SK-N-SH (cell line): ENCODE data around the gene DGKH. TPM values are rescaled to one million over a fixed set of nuclear protein-coding genes. Genes with fewer than 3 reads are reported as not detected.

ENCODE experiments used
- CTCF ChIA-PET: fragments of 300-600, 350-600 bp; formaldehyde crosslinking; extraction: SDS; loops from one replicate; lab custom pipeline; 2021; lab: Yijun Ruan, JAX
- POLR2A ChIA-PET: fragments of 350-600 bp; sonication (Branson Sonifier 250); formaldehyde crosslinking; extraction: SDS; loops from one replicate; lab custom pipeline; 2020; ENCODE audit warnings: antibody characterized with exemption, inconsistent platforms; lab: Yijun Ruan, JAX
- DNase-seq: peaks from one replicate; pipeline ENCODE4 v3.0.0; 2012
- H2AFZ ChIP-seq: fragments of 200-600 bp; sonication (generic); 2 replicates; pipeline ENCODE4 v1.8.1; 2016; ENCODE audit warnings: antibody characterized with exemption, mild to moderate bottlenecking, low read depth
- H3F3A ChIP-seq: fragments of 200-600 bp; sonication (generic); replicated peaks from 2 replicates; pipeline ENCODE3; 2016; ENCODE audit warnings: antibody characterized with exemption, mild to moderate bottlenecking; ENCODE audit not compliant: insufficient read depth
- H3K27ac ChIP-seq, 2 experiments: fragments of 200-500 bp in 1 of 2; fragments of 200-600 bp in 1 of 2; sonication (Bioruptor generic) in 1 of 2; sonication (generic), shearing (Covaris generic) in 1 of 2; 2 replicates each; pipeline versions ENCODE4 v1.5.1 to v1.6.1; 2014 to 2016; ENCODE audit warnings: low read depth in 2 of 2, inconsistent platforms in 1 of 2, low read length in 1 of 2, mild to moderate bottlenecking in 1 of 2, mixed read lengths in 1 of 2
- H3K27me3 ChIP-seq: fragments of 200-600 bp; sonication (generic), shearing (Covaris generic); 2 replicates; pipeline ENCODE4 v1.6.1; 2016; ENCODE audit warnings: mixed run types; ENCODE audit not compliant: insufficient read depth
- H3K36me3 ChIP-seq, 2 experiments: fragments of 200-500 bp in 1 of 2; fragments of 200-600 bp in 1 of 2; sonication (Bioruptor generic) in 1 of 2; sonication (generic) in 1 of 2; replicated peaks in 1 of 2; 2 replicates each; pipeline versions ENCODE3 to v1.5.1; 2014 to 2016; ENCODE audit warnings: low read length in 1 of 2, mild to moderate bottlenecking in 1 of 2; ENCODE audit not compliant: insufficient read depth in 2 of 2, control insufficient read depth in 1 of 2
- H3K4me1 ChIP-seq, 2 experiments: fragments of 200-500 bp in 1 of 2; fragments of 200-600 bp in 1 of 2; sonication (Bioruptor generic) in 1 of 2; sonication (generic), shearing (Covaris generic) in 1 of 2; 2 replicates each; pipeline versions ENCODE4 v1.5.1 to v1.6.1; 2014 to 2016; ENCODE audit warnings: low read depth in 1 of 2, low read length in 1 of 2, mixed run types in 1 of 2; ENCODE audit not compliant: insufficient read depth in 2 of 2, control insufficient read depth in 1 of 2
- H3K4me2 ChIP-seq: fragments of 200-600 bp; sonication (generic), shearing (Covaris generic); 2 replicates; pipeline ENCODE4 v1.6.1; 2017; ENCODE audit warnings: mixed run types
- H3K4me3 ChIP-seq, 2 experiments: fragments of 200-500 bp in 1 of 2; fragments of 200-600 bp in 1 of 2; sonication (Bioruptor generic) in 1 of 2; sonication (generic), shearing (Covaris generic) in 1 of 2; 2 replicates each; pipeline versions ENCODE4 v1.5.1 to v1.8.1; 2014 to 2016; ENCODE audit warnings: low read depth in 2 of 2, inconsistent platforms in 1 of 2, low read length in 1 of 2, mild to moderate bottlenecking in 1 of 2, mixed read lengths in 1 of 2, moderate library complexity in 1 of 2
- H3K79me2 ChIP-seq: fragments of 200-600 bp; sonication (generic); 2 replicates; pipeline ENCODE4 v1.8.1; 2017; ENCODE audit warnings: mild to moderate bottlenecking; ENCODE audit not compliant: insufficient read depth
- H3K9ac ChIP-seq: fragments of 200-600 bp; sonication (generic); 2 replicates; pipeline ENCODE4 v1.6.1; 2017; ENCODE audit warnings: mixed run types
- H3K9me2 ChIP-seq: fragments of 200-600 bp; sonication (generic); 2 replicates; pipeline ENCODE4 v1.6.1; 2017; ENCODE audit warnings: mixed run types
- H3K9me3 ChIP-seq: fragments of 200-600 bp; sonication (generic); 2 replicates; pipeline ENCODE4 v1.6.1; 2017; ENCODE audit warnings: mixed run types, mild to moderate bottlenecking, moderate library complexity
- H4K20me1 ChIP-seq: fragments of 200-600 bp; sonication (generic); 2 replicates; pipeline ENCODE4 v1.6.1; 2017; ENCODE audit warnings: mild to moderate bottlenecking, mixed run types; ENCODE audit not compliant: insufficient read depth
- CHD2 ChIP-seq: fragments of 150-350 bp; IDR thresholded peaks from 2 replicates; pipeline ENCODE4 v1.6.1; 2018; ENCODE audit warnings: low read length; ENCODE audit not compliant: partially characterized antibody
- FOXJ3 ChIP-seq: sonication (generic); formaldehyde crosslinking; IDR thresholded peaks from 2 replicates; pipeline ENCODE4 v1.5.1; 2020; ENCODE audit warnings: mild to moderate bottlenecking, missing genetic modification reagents
- JUND ChIP-seq: IDR thresholded peaks from 2 replicates; pipeline ENCODE4 v1.4.0; 2012
- RAD21 ChIP-seq: IDR thresholded peaks from 2 replicates; pipeline ENCODE4 v1.6.1; 2012; ENCODE audit warnings: mild to moderate bottlenecking, low read length
- RCOR1 ChIP-seq: fragments of 150-350 bp; IDR thresholded peaks from 2 replicates; pipeline ENCODE4 v1.6.1; 2017; ENCODE audit warnings: antibody characterized with exemption, low read length
- SIN3A ChIP-seq: IDR thresholded peaks from 2 replicates; pipeline ENCODE4 v1.6.1; 2012; ENCODE audit warnings: low read depth, mild to moderate bottlenecking, low read length, moderate library complexity, borderline replicate concordance
- SMC3 ChIP-seq: IDR thresholded peaks from 2 replicates; pipeline ENCODE4 v1.6.1; 2012; ENCODE audit warnings: low read depth, low read length, improper control_type of control experiment
- TAF1 ChIP-seq: IDR thresholded peaks from 2 replicates; pipeline ENCODE4 v1.6.1; 2012; ENCODE audit warnings: low read depth, mild to moderate bottlenecking, low read length, moderate library complexity, borderline replicate concordance
- TCF12 ChIP-seq: IDR thresholded peaks from 2 replicates; pipeline ENCODE4 v1.4.0; 2012
- WGBS: methylation state at CpG from one replicate; pipeline ENCODE4 v1.1.6; 2017; ENCODE audit warnings: low lambda C conversion rate; 5-methylcytosine and 5-hydroxymethylcytosine counted together
- polyA plus RNA-seq, 3 experiments: library from polyadenylated mRNA; depleted of rRNA; stranded (reverse); fragments of >200 nt; gene quantifications; 2 replicates each; pipeline ENCODE4 v1.2.3, GENCODE V29; 2012
- TF ChIP-seq, protein P1 (sequence below): fragments of 150-350 bp; IDR thresholded peaks from 2 replicates; pipeline ENCODE4 v1.6.1; 2017; ENCODE audit warnings: antibody characterized with exemption, low read length, low read depth, borderline replicate concordance
- TF ChIP-seq, protein P2 (sequence below): IDR thresholded peaks from 2 replicates; pipeline ENCODE4 v1.4.0; 2012; ENCODE audit warnings: low read depth, borderline replicate concordance
- TF ChIP-seq, protein P3 (sequence below): IDR thresholded peaks from 2 replicates; pipeline ENCODE4 v1.4.0; 2012; ENCODE audit warnings: low read depth
- TF ChIP-seq, protein P4 (sequence below): fragments of 200-600 bp; sonication (generic); IDR thresholded peaks from 2 replicates; pipeline ENCODE4 v1.6.1; 2017; ENCODE audit warnings: antibody characterized with exemption, mild to moderate bottlenecking, moderate library complexity
- TF ChIP-seq, protein P5 (sequence below): IDR thresholded peaks from 2 replicates; pipeline ENCODE4 v1.6.1; 2012; ENCODE audit warnings: mild to moderate bottlenecking, low read depth, low read length, moderate library complexity

The DGKH gene
- polyA plus RNA-seq, 1 of the 3 experiments (the other 2 are of a cell fraction): 2.5 TPM

DNA sequence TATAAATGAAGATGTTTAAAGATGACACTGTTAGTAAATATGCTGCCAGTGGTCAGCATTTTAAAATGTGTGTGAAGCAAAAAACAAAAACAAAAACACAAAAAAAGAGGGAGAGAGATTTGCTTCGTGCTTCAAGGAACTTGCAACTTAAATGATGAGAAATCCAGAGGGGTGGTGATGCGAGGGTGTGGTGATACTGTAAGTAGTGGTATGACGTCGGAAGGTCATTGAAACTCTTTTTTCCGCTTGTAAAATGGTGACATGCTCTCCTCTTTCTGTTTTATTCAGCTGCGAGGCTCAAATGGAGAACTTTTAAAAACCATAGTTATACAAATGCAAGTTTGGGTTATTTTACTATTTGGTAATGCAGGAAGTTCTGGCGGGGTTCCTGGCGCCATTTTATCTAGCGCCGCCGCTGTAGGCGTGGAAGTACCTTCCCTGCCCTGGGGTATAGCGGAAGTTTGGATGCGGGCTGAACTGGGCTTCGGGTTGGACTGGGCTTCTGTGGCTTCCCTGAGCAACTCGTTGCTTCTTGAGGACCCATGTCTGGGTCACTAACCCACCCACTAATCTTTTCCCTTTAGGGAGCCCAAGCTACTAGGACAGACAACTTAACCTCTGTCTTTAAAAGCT lies 34.8 kb downstream of the DGKH start (continued):
- TF ChIP-seq, protein P1, sequence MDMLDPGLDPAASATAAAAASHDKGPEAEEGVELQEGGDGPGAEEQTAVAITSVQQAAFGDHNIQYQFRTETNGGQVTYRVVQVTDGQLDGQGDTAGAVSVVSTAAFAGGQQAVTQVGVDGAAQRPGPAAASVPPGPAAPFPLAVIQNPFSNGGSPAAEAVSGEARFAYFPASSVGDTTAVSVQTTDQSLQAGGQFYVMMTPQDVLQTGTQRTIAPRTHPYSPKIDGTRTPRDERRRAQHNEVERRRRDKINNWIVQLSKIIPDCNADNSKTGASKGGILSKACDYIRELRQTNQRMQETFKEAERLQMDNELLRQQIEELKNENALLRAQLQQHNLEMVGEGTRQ: no peak
- TF ChIP-seq, protein P2, sequence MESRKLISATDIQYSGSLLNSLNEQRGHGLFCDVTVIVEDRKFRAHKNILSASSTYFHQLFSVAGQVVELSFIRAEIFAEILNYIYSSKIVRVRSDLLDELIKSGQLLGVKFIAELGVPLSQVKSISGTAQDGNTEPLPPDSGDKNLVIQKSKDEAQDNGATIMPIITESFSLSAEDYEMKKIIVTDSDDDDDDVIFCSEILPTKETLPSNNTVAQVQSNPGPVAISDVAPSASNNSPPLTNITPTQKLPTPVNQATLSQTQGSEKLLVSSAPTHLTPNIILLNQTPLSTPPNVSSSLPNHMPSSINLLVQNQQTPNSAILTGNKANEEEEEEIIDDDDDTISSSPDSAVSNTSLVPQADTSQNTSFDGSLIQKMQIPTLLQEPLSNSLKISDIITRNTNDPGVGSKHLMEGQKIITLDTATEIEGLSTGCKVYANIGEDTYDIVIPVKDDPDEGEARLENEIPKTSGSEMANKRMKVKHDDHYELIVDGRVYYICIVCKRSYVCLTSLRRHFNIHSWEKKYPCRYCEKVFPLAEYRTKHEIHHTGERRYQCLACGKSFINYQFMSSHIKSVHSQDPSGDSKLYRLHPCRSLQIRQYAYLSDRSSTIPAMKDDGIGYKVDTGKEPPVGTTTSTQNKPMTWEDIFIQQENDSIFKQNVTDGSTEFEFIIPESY: no peak
- TF ChIP-seq SMC3: no peak
- TF ChIP-seq SIN3A: no peak
- no peak for TF ChIP-seq TAF1
- no peak for TF ChIP-seq TCF12

DNA sequence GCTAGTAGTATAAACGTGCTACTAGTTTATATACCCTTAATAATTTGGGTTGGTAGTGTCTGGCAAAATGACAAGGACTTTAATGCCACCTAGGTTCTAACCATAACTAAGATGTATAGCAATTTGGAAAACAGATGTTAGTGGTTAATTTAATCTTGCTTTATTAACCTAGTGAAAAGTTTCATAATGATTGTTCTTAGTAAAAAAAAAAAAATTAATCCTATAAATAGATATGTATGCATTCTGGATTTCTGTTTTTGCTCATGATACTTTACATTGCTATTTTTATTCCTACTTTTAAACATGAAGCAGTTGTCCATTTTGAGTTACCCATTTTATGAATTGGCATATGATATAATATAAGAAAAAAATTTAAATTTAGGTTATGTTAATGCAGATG lies 36.3 kb downstream of the DGKH start:
- Histone ChIP-seq H3K27me3 (no peaks in the 10 kb centered on the region), H3K79me2 (no peaks in the 10 kb centered on the region; the same call in none of the 2 replicates), H3K9ac (no peak overlapping the region), H3K9me2 (no peaks in the 10 kb centered on the region), H3K27ac (no peak overlapping the region), H4K20me1 (no peaks in the 10 kb centered on the region), H3K9me3 (peaks cover 13% of the 10 kb centered on the region; the same call in 1 of the 2 replicates), H3F3A (no peaks in the 10 kb centered on the region), H2AFZ (no peak overlapping the region), H3K4me1 (no peaks in the 10 kb centered on the region)
- DNase-seq: no peak
- WGBS: 61% methylated on average over 1 of the region's 1 CpG
- CTCF ChIA-PET: no interaction called here
- no peak for TF ChIP-seq SIN3A
- no peak for TF ChIP-seq TAF1
- TF ChIP-seq, protein P3, sequence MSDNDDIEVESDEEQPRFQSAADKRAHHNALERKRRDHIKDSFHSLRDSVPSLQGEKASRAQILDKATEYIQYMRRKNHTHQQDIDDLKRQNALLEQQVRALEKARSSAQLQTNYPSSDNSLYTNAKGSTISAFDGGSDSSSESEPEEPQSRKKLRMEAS: no peak
- TF ChIP-seq TCF12: no peak
- TF ChIP-seq JUND: no peak
- TF ChIP-seq, protein P4, sequence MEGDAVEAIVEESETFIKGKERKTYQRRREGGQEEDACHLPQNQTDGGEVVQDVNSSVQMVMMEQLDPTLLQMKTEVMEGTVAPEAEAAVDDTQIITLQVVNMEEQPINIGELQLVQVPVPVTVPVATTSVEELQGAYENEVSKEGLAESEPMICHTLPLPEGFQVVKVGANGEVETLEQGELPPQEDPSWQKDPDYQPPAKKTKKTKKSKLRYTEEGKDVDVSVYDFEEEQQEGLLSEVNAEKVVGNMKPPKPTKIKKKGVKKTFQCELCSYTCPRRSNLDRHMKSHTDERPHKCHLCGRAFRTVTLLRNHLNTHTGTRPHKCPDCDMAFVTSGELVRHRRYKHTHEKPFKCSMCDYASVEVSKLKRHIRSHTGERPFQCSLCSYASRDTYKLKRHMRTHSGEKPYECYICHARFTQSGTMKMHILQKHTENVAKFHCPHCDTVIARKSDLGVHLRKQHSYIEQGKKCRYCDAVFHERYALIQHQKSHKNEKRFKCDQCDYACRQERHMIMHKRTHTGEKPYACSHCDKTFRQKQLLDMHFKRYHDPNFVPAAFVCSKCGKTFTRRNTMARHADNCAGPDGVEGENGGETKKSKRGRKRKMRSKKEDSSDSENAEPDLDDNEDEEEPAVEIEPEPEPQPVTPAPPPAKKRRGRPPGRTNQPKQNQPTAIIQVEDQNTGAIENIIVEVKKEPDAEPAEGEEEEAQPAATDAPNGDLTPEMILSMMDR: no peak
- TF ChIP-seq RAD21: no peak
- TF ChIP-seq, protein P5, sequence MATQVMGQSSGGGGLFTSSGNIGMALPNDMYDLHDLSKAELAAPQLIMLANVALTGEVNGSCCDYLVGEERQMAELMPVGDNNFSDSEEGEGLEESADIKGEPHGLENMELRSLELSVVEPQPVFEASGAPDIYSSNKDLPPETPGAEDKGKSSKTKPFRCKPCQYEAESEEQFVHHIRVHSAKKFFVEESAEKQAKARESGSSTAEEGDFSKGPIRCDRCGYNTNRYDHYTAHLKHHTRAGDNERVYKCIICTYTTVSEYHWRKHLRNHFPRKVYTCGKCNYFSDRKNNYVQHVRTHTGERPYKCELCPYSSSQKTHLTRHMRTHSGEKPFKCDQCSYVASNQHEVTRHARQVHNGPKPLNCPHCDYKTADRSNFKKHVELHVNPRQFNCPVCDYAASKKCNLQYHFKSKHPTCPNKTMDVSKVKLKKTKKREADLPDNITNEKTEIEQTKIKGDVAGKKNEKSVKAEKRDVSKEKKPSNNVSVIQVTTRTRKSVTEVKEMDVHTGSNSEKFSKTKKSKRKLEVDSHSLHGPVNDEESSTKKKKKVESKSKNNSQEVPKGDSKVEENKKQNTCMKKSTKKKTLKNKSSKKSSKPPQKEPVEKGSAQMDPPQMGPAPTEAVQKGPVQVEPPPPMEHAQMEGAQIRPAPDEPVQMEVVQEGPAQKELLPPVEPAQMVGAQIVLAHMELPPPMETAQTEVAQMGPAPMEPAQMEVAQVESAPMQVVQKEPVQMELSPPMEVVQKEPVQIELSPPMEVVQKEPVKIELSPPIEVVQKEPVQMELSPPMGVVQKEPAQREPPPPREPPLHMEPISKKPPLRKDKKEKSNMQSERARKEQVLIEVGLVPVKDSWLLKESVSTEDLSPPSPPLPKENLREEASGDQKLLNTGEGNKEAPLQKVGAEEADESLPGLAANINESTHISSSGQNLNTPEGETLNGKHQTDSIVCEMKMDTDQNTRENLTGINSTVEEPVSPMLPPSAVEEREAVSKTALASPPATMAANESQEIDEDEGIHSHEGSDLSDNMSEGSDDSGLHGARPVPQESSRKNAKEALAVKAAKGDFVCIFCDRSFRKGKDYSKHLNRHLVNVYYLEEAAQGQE: no peak
- TF ChIP-seq FOXJ3 (CRISPR knock-in tag): no peak
- TF ChIP-seq RCOR1: no peak
- TF ChIP-seq, protein P2: no peak
- TF ChIP-seq, protein P1: no peak
- TF ChIP-seq CHD2: no peak
- TF ChIP-seq, all 33 proteins: peak for 0
- POLR2A ChIA-PET: no interaction called here
- Histone ChIP-seq H3K36me3 (peaks cover 2 to 18% of the 10 kb centered on the region in 2 experiments), H3K4me2 (no peak overlapping the region), H3K4me3 (no peak overlapping the region)
